GM04504 (cell line): ENCODE measurements around the gene ERAL1.
"Not testable (repeated sequence)": the region's sequence is repeated elsewhere in the genome, so short reads cannot be mapped to it uniquely, and the experiment has no call there.

Experiments used
- DNase-seq: peaks from one replicate; pipeline ENCODE4 v3.0.0-alpha.2; 2012; ENCODE audit warnings: low read depth

Gene ERAL1

GRCh38 chr17:28853295-28853694 lies 1.5 kb upstream of the ERAL1 start:
- DNase-seq = no peak

- no peak for DNase-seq
Observed at GRCh38 chr17:28855336-28855679, 492 bp downstream of the ERAL1 start.

GRCh38 chr17:28856028-28856574 lies 1.3 kb downstream of the ERAL1 start:
- DNase-seq = no peak

GRCh38 chr17:28857905-28858800 lies 3.3 kb downstream of the ERAL1 start:
- DNase-seq = no peak

- no peak for DNase-seq
Observed at GRCh38 chr17:28858801-28859355, 4.1 kb downstream of the ERAL1 start.

GRCh38 chr17:28860363-28860808 lies 5.6 kb downstream of the ERAL1 start:
- no peak for DNase-seq

- no peak for DNase-seq
Observed at GRCh38 chr17:28861393-28862203, 6.8 kb downstream of the ERAL1 start.

- DNase-seq = no peak
Observed at GRCh38 chr17:28862561-28862960, 7.7 kb downstream of the ERAL1 start.

GRCh38 chr17:28863953-28864352 lies 9.1 kb downstream of the ERAL1 start:
- no peak for DNase-seq

- DNase-seq = no peak
Observed at GRCh38 chr17:28864991-28865849, 10.4 kb downstream of the ERAL1 start.

- DNase-seq = no peak
Observed at GRCh38 chr17:28865946-28866752, 11.3 kb downstream of the ERAL1 start.

GRCh38 chr17:28867276-28867675 lies 12.5 kb downstream of the ERAL1 start:
- DNase-seq = no peak

GRCh38 chr17:28871056-28871579 lies 16.3 kb downstream of the ERAL1 start:
- DNase-seq = no peak

GRCh38 chr17:28873839-28874238 lies 19.0 kb downstream of the ERAL1 start:
- DNase-seq = no peak

GRCh38 chr17:28874750-28875149 lies 19.9 kb downstream of the ERAL1 start:
- no peak for DNase-seq

- no peak for DNase-seq
Observed at GRCh38 chr17:28875848-28876550, 21.2 kb downstream of the ERAL1 start.

GRCh38 chr17:28877150-28877711 lies 22.4 kb downstream of the ERAL1 start:
- not testable (repeated sequence) for DNase-seq

- DNase-seq = no peak
Observed at GRCh38 chr17:28878158-28878910, 23.5 kb downstream of the ERAL1 start.

GRCh38 chr17:28878981-28879380 lies 24.2 kb downstream of the ERAL1 start:
- no peak for DNase-seq
